ENCODE measurements around the gene DIO2.

The DIO2 gene

GRCh38 chr14:80211153-80212022 lies at the start of gene DIO2:
TSS of gene DIO2 (minus strand) at chr14:80211504. CDS start at chr14:80211472, 32 bp downstream.
- DNase-seq (ENCODE audit: low spot score) = no peak

- DNase-seq (ENCODE audit: low spot score) = no peak
Observed at GRCh38 chr14:80260645-80261044, 49.3 kb upstream of the DIO2 start.

GRCh38 chr14:80239631-80240030 lies 28.3 kb upstream of the DIO2 start:
- no peak for DNase-seq (ENCODE audit: low spot score)

GRCh38 chr14:80237143-80237542 lies 25.8 kb upstream of the DIO2 start:
- no peak for DNase-seq (ENCODE audit: low spot score)

- no peak for DNase-seq (ENCODE audit: low spot score)
Observed at GRCh38 chr14:80233470-80234089, 22.3 kb upstream of the DIO2 start.

- DNase-seq (ENCODE audit: low spot score) = no peak
Observed at GRCh38 chr14:80231702-80232101, 20.4 kb upstream of the DIO2 start.

- no peak for DNase-seq (ENCODE audit: low spot score)
Observed at GRCh38 chr14:80223696-80224465, 12.6 kb upstream of the DIO2 start.

GRCh38 chr14:80216818-80217217 lies 5.5 kb upstream of the DIO2 start:
- no peak for DNase-seq (ENCODE audit: low spot score)

GRCh38 chr14:80215756-80216581 lies 4.7 kb upstream of the DIO2 start:
- no peak for DNase-seq (ENCODE audit: low spot score)

- no peak for DNase-seq (ENCODE audit: low spot score)
Observed at GRCh38 chr14:80215081-80215480, 3.8 kb upstream of the DIO2 start.

GRCh38 chr14:80213602-80214001 lies 2.3 kb upstream of the DIO2 start:
- no peak for DNase-seq (ENCODE audit: low spot score)

GRCh38 chr14:80212023-80212397 lies 706 bp upstream of the DIO2 start:
- no peak for DNase-seq (ENCODE audit: low spot score)

GRCh38 chr14:80208461-80208860 lies 2.8 kb downstream of the DIO2 start:
- DNase-seq (ENCODE audit: low spot score) = no peak

GRCh38 chr14:80206351-80207080 lies 4.8 kb downstream of the DIO2 start:
- no peak for DNase-seq (ENCODE audit: low spot score)

- no peak for DNase-seq (ENCODE audit: low spot score)
Observed at GRCh38 chr14:80202888-80203562, 8.3 kb downstream of the DIO2 start.

GRCh38 chr14:80200093-80200492 lies 11.2 kb downstream of the DIO2 start:
- DNase-seq (ENCODE audit: low spot score) = no peak

- no peak for DNase-seq (ENCODE audit: low spot score)
Observed at GRCh38 chr14:80188571-80188970, 22.7 kb downstream of the DIO2 start.

GRCh38 chr14:80186301-80186800 lies 25.0 kb downstream of the DIO2 start:
- no peak for DNase-seq (ENCODE audit: low spot score)

- DNase-seq (ENCODE audit: low spot score) = no peak
Observed at GRCh38 chr14:80176893-80177292, 34.4 kb downstream of the DIO2 start.

- no peak for DNase-seq (ENCODE audit: low spot score)
Observed at GRCh38 chr14:80172375-80173051, 38.8 kb downstream of the DIO2 start.
